ENCODE results near the gene SPNS3. TPM values are rescaled to one million over a fixed set of nuclear protein-coding genes. Genes with fewer than 3 reads are reported as not detected.

Gene SPNS3
- total and polyA plus RNA-seq, 10 of the 15 experiments (the other 5 are each of a cell fraction or from before 2014, with no cell fraction given), result 0.16 to 2.6 (median 0.97) TPM

DNA sequence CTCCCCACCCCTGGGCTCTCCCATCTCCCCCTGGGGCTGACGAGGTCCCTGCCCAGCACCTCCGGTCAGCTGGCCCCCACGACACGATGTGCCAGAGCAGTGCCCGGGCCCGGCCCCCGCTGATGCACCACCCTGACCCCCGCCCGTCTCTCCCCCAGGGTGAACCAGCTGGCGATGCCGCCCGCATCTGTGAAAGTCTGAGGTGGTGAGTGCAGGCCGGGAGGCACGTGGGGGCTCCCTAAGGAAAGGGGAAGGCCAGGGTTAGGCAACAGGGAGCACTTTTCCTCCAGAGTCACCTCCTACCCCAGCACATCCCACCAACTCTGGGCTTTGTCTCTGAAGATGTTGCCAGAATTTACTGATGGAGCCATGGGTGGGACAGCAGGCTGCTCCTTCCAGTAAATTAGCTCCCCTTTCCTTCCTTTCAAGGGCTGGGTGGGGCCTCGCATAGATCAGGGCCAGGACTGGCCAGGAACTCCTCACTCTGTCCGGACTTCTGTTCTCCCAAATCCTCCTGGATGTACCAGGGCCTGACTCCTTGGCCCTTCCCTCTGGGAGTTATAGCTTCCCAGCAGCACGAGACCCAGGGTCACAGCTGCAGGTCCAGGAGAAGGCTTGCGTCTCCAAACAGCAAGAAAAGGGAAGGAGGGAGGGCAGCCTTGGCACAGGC lies 103.1 kb downstream of the SPNS3 start:
- RAD21 ChIA-PET (ENCODE audit: unreplicated experiment), result no interaction called here
- no peaks in the 10 kb centered on the region for H3K4me1 ChIP-seq (ENCODE audit: control insufficient read depth, insufficient read depth, low read length)
- H2AFZ ChIP-seq (ENCODE audit: control insufficient read depth, low read depth, low read length), result no peak overlapping the region
- TSS peak; percentile 21 for BruUV-seq (replicated peaks)
- SMC1A ChIA-PET (ENCODE audit: uncharacterized antibody, unreplicated experiment), result no interaction called here
- 65% methylated on average over 18 of the region's 18 CpGs for WGBS (ENCODE audit: insufficient coverage, insufficient replicate concordance, low lambda C conversion rate, missing lambda C conversion rate)
- POLR2A ChIA-PET, result no interaction called here
- H3K4me3 ChIP-seq, result no peak overlapping the region
- no peaks in the 10 kb centered on the region for H3K79me2 ChIP-seq (ENCODE audit: control insufficient read depth, insufficient read depth, low read length)
- no peaks in the 10 kb centered on the region for H3K9me3 ChIP-seq (replicated peaks; ENCODE audit: control insufficient read depth, insufficient read depth, low read length)
- no peak overlapping the region for H3K9ac ChIP-seq (ENCODE audit: control insufficient read depth, insufficient read depth, low read length)
- CTCF ChIA-PET, result interaction anchor here (1.7 kb wide), 1 partner anchor 30 kb away, joined by 4 read pairs; no protein-coding TSS in a partner anchor
- intact Hi-C loops (cut with micrococcal nuclease; ENCODE audit: unreplicated experiment), result no loop called here
- no peak for DNase-seq (ENCODE audit: low read depth, low spot score)
- TF ChIP-seq ZNF217 (IDR thresholded peaks at IDR 0.05) (no peak), ZSCAN29 (IDR thresholded peaks at IDR 0.05) (no peak), MYB (IDR thresholded peaks at IDR 0.05; ENCODE audit: borderline replicate concordance, low read depth, low read length) (no peak)
- in situ Hi-C loops (cut with MboI), result no loop called here
- ATAC-seq, result no peak
- FAIRE-seq, result no peak
- peaks cover 0 to 24% of the 10 kb centered on the region in 2 experiments; a peak in 3 of 4 replicates for H3K36me3 ChIP-seq (ENCODE audit: control insufficient read depth in 2 of 2, insufficient read depth in 2 of 2, low read length in 1 of 2)
- no peaks in the 10 kb centered on the region for H4K20me1 ChIP-seq (ENCODE audit: control insufficient read depth, insufficient read depth)
- H3K27ac ChIP-seq (ENCODE audit: control insufficient read depth, insufficient read depth), result no peak overlapping the region
- H3K4me2 ChIP-seq (ENCODE audit: control insufficient read depth, insufficient read depth), result no peak overlapping the region
- no peaks in the 10 kb centered on the region for H3K27me3 ChIP-seq (replicated peaks in 1 of 2; ENCODE audit: control insufficient read depth in 2 of 2, insufficient read depth in 2 of 2, low read length in 1 of 2)

Other genes with a start within 250 kb of the SPNS3 start
- gene ANKFY1, start 170.0 kb upstream of the SPNS3 start, total RNA-seq (2014; rRNA removed), result 13.6 and 18.1 TPM in 2 replicates
- gene ANKFY1, start 170.0 kb upstream of the SPNS3 start, total RNA-seq (2014; rRNA removed; fragmentation: Illumina TruSeq; extraction: Trizol), result 13.5 and 13.6 TPM in 2 replicates
- 26.4 and 27.7 TPM in 2 replicates for gene ANKFY1, start 170.0 kb upstream of the SPNS3 start, total RNA-seq (2021)
- gene ANKFY1, start 170.0 kb upstream of the SPNS3 start, polyA plus RNA-seq (2011; rRNA removed), result 14.4 and 19.1 TPM in 2 replicates
- 16.0 and 17.5 TPM in 2 replicates for gene ANKFY1, start 170.0 kb upstream of the SPNS3 start, polyA plus RNA-seq (2014; fragmentation: Illumina TruSeq; extraction: Trizol)
- gene ANKFY1, start 170.0 kb upstream of the SPNS3 start, polyA plus RNA-seq (2014; fragmentation: Nextera tagmentation; extraction: Ambion mirVana), result 1 to 10 TPM; 3.0 to 5.0 TPM
- gene ANKFY1, start 170.0 kb upstream of the SPNS3 start, polyA plus RNA-seq (2014; rRNA removed), result 16.7 and 18.1 TPM in 2 replicates
- 10 to 100 TPM; 15.4 to 16.1 TPM for gene ANKFY1, start 170.0 kb upstream of the SPNS3 start, polyA plus RNA-seq (2016; fragmentation: Nextera tagmentation; extraction: Ambion mirVana)
- 83.7 and 84.4 TPM in 2 replicates for gene UBE2G1, start 67.3 kb upstream of the SPNS3 start, total RNA-seq (2014; rRNA removed)
- gene UBE2G1, start 67.3 kb upstream of the SPNS3 start, total RNA-seq (2014; rRNA removed; fragmentation: Illumina TruSeq; extraction: Trizol), result 48.0 and 51.9 TPM in 2 replicates
- gene UBE2G1, start 67.3 kb upstream of the SPNS3 start, total RNA-seq (2021), result 123 and 131 TPM in 2 replicates
- gene UBE2G1, start 67.3 kb upstream of the SPNS3 start, polyA plus RNA-seq (2011; rRNA removed), result 95.7 and 128 TPM in 2 replicates
- gene UBE2G1, start 67.3 kb upstream of the SPNS3 start, polyA plus RNA-seq (2014; fragmentation: Illumina TruSeq; extraction: Trizol), result 69.3 and 85.9 TPM in 2 replicates
- 10 to 100 TPM; 24.4 to 35.2 TPM for gene UBE2G1, start 67.3 kb upstream of the SPNS3 start, polyA plus RNA-seq (2014; fragmentation: Nextera tagmentation; extraction: Ambion mirVana)
- 70.3 and 74.0 TPM in 2 replicates for gene UBE2G1, start 67.3 kb upstream of the SPNS3 start, polyA plus RNA-seq (2014; rRNA removed)
- gene UBE2G1, start 67.3 kb upstream of the SPNS3 start, polyA plus RNA-seq (2016; fragmentation: Nextera tagmentation; extraction: Ambion mirVana), result 100 to 1,000 TPM; 119 to 139 TPM
- 0.17 and 0.82 TPM in 2 replicates for gene SPNS2, start 64.9 kb downstream of the SPNS3 start, total RNA-seq (2014; rRNA removed)
- gene SPNS2, start 64.9 kb downstream of the SPNS3 start, total RNA-seq (2014; rRNA removed; fragmentation: Illumina TruSeq; extraction: Trizol), result 0.09 TPM in 2 replicates
- 0.28 and 0.56 TPM in 2 replicates for gene SPNS2, start 64.9 kb downstream of the SPNS3 start, total RNA-seq (2021)
- gene SPNS2, start 64.9 kb downstream of the SPNS3 start, polyA plus RNA-seq (2011; rRNA removed), result 0.04 TPM in 1 of 2 replicates, not detected in the other
- 0.15 TPM in 1 of 2 replicates, not detected in the other for gene SPNS2, start 64.9 kb downstream of the SPNS3 start, polyA plus RNA-seq (2014; fragmentation: Illumina TruSeq; extraction: Trizol)
- not detected for gene SPNS2, start 64.9 kb downstream of the SPNS3 start, polyA plus RNA-seq (2014; fragmentation: Nextera tagmentation; extraction: Ambion mirVana)
- 0.29 and 0.53 TPM in 2 replicates for gene SPNS2, start 64.9 kb downstream of the SPNS3 start, polyA plus RNA-seq (2014; rRNA removed)
- gene SPNS2, start 64.9 kb downstream of the SPNS3 start, polyA plus RNA-seq (2016; fragmentation: Nextera tagmentation; extraction: Ambion mirVana), result 1 to 10 TPM in 1 of 2 experiments, under 1 TPM in 1; 0.49 to 1.1 TPM
- gene MYBBP1A, start 121.4 kb downstream of the SPNS3 start, total RNA-seq (2014; rRNA removed), result 98.5 and 120 TPM in 2 replicates
- gene MYBBP1A, start 121.4 kb downstream of the SPNS3 start, total RNA-seq (2014; rRNA removed; fragmentation: Illumina TruSeq; extraction: Trizol), result 30.7 and 40.5 TPM in 2 replicates
- 115 and 121 TPM in 2 replicates for gene MYBBP1A, start 121.4 kb downstream of the SPNS3 start, total RNA-seq (2021)
- gene MYBBP1A, start 121.4 kb downstream of the SPNS3 start, polyA plus RNA-seq (2011; rRNA removed), result 13.1 and 29.5 TPM in 2 replicates
- gene MYBBP1A, start 121.4 kb downstream of the SPNS3 start, polyA plus RNA-seq (2014; fragmentation: Illumina TruSeq; extraction: Trizol), result 17.8 and 54.2 TPM in 2 replicates
- 1 to 10 TPM; 2.5 to 4.2 TPM for gene MYBBP1A, start 121.4 kb downstream of the SPNS3 start, polyA plus RNA-seq (2014; fragmentation: Nextera tagmentation; extraction: Ambion mirVana)
- gene MYBBP1A, start 121.4 kb downstream of the SPNS3 start, polyA plus RNA-seq (2014; rRNA removed), result 89.0 and 126 TPM in 2 replicates
- gene MYBBP1A, start 121.4 kb downstream of the SPNS3 start, polyA plus RNA-seq (2016; fragmentation: Nextera tagmentation; extraction: Ambion mirVana), result 100 to 1,000 TPM; 118 to 120 TPM
- gene GGT6, start 126.6 kb downstream of the SPNS3 start, total RNA-seq (2014; rRNA removed), result 0.82 TPM in 1 of 2 replicates, not detected in the other
- gene GGT6, start 126.6 kb downstream of the SPNS3 start, total RNA-seq (2014; rRNA removed; fragmentation: Illumina TruSeq; extraction: Trizol), result 0.13 TPM in 1 of 2 replicates, not detected in the other
- gene GGT6, start 126.6 kb downstream of the SPNS3 start, total RNA-seq (2021), result 0.16 and 0.26 TPM in 2 replicates
- gene GGT6, start 126.6 kb downstream of the SPNS3 start, polyA plus RNA-seq (2011; rRNA removed), result not detected in 2 replicates
- gene GGT6, start 126.6 kb downstream of the SPNS3 start, polyA plus RNA-seq (2014; fragmentation: Illumina TruSeq; extraction: Trizol), result 0.01 TPM in 1 of 2 replicates, not detected in the other
- not detected for gene GGT6, start 126.6 kb downstream of the SPNS3 start, polyA plus RNA-seq (2014; fragmentation: Nextera tagmentation; extraction: Ambion mirVana)
- gene GGT6, start 126.6 kb downstream of the SPNS3 start, polyA plus RNA-seq (2014; rRNA removed), result 0.19 and 0.22 TPM in 2 replicates
- gene GGT6, start 126.6 kb downstream of the SPNS3 start, polyA plus RNA-seq (2016; fragmentation: Nextera tagmentation; extraction: Ambion mirVana), result under 1 TPM in 1 of 2 experiments, not detected in 1; 0.12 TPM
- not detected in 2 replicates for gene SMTNL2, start 150.6 kb downstream of the SPNS3 start, total RNA-seq (2014; rRNA removed)
- gene SMTNL2, start 150.6 kb downstream of the SPNS3 start, total RNA-seq (2014; rRNA removed; fragmentation: Illumina TruSeq; extraction: Trizol), result not detected in 2 replicates
- gene SMTNL2, start 150.6 kb downstream of the SPNS3 start, total RNA-seq (2021), result not detected in 2 replicates
- not detected in 2 replicates for gene SMTNL2, start 150.6 kb downstream of the SPNS3 start, polyA plus RNA-seq (2011; rRNA removed)
- not detected in 2 replicates for gene SMTNL2, start 150.6 kb downstream of the SPNS3 start, polyA plus RNA-seq (2014; fragmentation: Illumina TruSeq; extraction: Trizol)
- not detected for gene SMTNL2, start 150.6 kb downstream of the SPNS3 start, polyA plus RNA-seq (2014; fragmentation: Nextera tagmentation; extraction: Ambion mirVana)
- gene SMTNL2, start 150.6 kb downstream of the SPNS3 start, polyA plus RNA-seq (2014; rRNA removed), result not detected in 2 replicates
- gene SMTNL2, start 150.6 kb downstream of the SPNS3 start, polyA plus RNA-seq (2016; fragmentation: Nextera tagmentation; extraction: Ambion mirVana), result not detected
- gene ALOX15, start 207.7 kb downstream of the SPNS3 start, total RNA-seq (2014; rRNA removed), result 0.51 and 0.54 TPM in 2 replicates
- gene ALOX15, start 207.7 kb downstream of the SPNS3 start, total RNA-seq (2014; rRNA removed; fragmentation: Illumina TruSeq; extraction: Trizol), result 0.18 and 0.28 TPM in 2 replicates
- gene ALOX15, start 207.7 kb downstream of the SPNS3 start, total RNA-seq (2021), result 0.31 and 0.51 TPM in 2 replicates
- 0.07 and 0.11 TPM in 2 replicates for gene ALOX15, start 207.7 kb downstream of the SPNS3 start, polyA plus RNA-seq (2011; rRNA removed)
- 0.30 and 0.35 TPM in 2 replicates for gene ALOX15, start 207.7 kb downstream of the SPNS3 start, polyA plus RNA-seq (2014; fragmentation: Illumina TruSeq; extraction: Trizol)
- gene ALOX15, start 207.7 kb downstream of the SPNS3 start, polyA plus RNA-seq (2014; fragmentation: Nextera tagmentation; extraction: Ambion mirVana), result under 1 TPM; 0.16 to 0.31 TPM
- 0.51 and 1.0 TPM in 2 replicates for gene ALOX15, start 207.7 kb downstream of the SPNS3 start, polyA plus RNA-seq (2014; rRNA removed)
- gene ALOX15, start 207.7 kb downstream of the SPNS3 start, polyA plus RNA-seq (2016; fragmentation: Nextera tagmentation; extraction: Ambion mirVana), result under 1 TPM; 0.05 to 0.11 TPM